Measurements from ENCODE around the gene PAM. TPM values are rescaled to one million over a fixed set of nuclear protein-coding genes. Genes with fewer than 3 reads are reported as not detected.

PAM gene
- total and polyA plus RNA-seq, 2 donors from 2014 or later = 158 to 293 TPM

DNA sequence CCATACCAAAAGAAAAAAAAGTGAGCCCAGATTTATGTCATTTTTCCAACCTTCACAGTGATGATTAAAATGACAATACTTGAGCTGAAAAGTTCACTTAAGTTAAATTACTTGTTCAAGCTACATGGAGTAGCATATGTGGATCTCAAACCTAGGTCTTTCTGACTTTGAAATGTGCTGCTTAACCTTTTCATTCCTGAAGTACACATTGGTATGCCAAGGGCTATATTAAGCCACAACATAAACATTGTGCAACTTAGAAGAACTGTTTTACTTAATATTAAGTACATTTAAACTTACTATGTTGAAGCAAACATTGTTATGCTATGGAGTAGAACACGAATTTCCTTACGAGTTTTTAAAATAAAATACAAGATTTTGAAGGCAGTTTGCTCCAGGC lies 259.9 kb downstream of the PAM start:
- FAIRE-seq = no peak
- DNase-seq = no peak
- H3K4me1 ChIP-seq (ENCODE audit: control insufficient read depth in 2 of 3, insufficient read depth in 2 of 3, low read depth in 1 of 3, low read length in 3 of 3) = no peaks in the 10 kb centered on the region
- no peak overlapping the region for H3K27ac ChIP-seq (ENCODE audit: low read depth in 2 of 2, low read length in 2 of 2)
- no peak overlapping the region for H3K4me3 ChIP-seq (ENCODE audit: low read length in 3 of 3)
- H3K27me3 ChIP-seq (ENCODE audit: control insufficient read depth, insufficient read depth, low read length) = no peaks in the 10 kb centered on the region
- intact Hi-C loops (cut with DNase I) = no loop called here
- TF ChIP-seq, protein P1, sequence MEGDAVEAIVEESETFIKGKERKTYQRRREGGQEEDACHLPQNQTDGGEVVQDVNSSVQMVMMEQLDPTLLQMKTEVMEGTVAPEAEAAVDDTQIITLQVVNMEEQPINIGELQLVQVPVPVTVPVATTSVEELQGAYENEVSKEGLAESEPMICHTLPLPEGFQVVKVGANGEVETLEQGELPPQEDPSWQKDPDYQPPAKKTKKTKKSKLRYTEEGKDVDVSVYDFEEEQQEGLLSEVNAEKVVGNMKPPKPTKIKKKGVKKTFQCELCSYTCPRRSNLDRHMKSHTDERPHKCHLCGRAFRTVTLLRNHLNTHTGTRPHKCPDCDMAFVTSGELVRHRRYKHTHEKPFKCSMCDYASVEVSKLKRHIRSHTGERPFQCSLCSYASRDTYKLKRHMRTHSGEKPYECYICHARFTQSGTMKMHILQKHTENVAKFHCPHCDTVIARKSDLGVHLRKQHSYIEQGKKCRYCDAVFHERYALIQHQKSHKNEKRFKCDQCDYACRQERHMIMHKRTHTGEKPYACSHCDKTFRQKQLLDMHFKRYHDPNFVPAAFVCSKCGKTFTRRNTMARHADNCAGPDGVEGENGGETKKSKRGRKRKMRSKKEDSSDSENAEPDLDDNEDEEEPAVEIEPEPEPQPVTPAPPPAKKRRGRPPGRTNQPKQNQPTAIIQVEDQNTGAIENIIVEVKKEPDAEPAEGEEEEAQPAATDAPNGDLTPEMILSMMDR (IDR thresholded peaks at IDR 0.05; ENCODE audit: borderline replicate concordance, extremely low read depth, insufficient read depth) = no peak
- H3K36me3 ChIP-seq (ENCODE audit: control insufficient read depth in 2 of 3, insufficient read depth in 3 of 3, low read length in 3 of 3) = peaks cover 0 to 5% (median 2%) of the 10 kb centered on the region in 3 donors
- H3K9me3 ChIP-seq (ENCODE audit: control insufficient read depth in 2 of 3, insufficient read depth in 1 of 3, low read length in 3 of 3) = no peaks in the 10 kb centered on the region
- no peak overlapping the region for H3K9ac ChIP-seq (ENCODE audit: low read length in 3 of 3)

GRCh38 chr5:103016167-103016566 lies 261.1 kb downstream of the PAM start:
- peaks cover 0 to 5% (median 2%) of the 10 kb centered on the region in 3 donors for H3K36me3 ChIP-seq (ENCODE audit: control insufficient read depth in 2 of 3, insufficient read depth in 3 of 3, low read length in 3 of 3)
- H3K4me3 ChIP-seq (ENCODE audit: low read length in 3 of 3) = no peak overlapping the region
- intact Hi-C loops (cut with DNase I) = no loop called here
- no peak overlapping the region for H3K9ac ChIP-seq (ENCODE audit: low read length in 3 of 3)
- no peaks in the 10 kb centered on the region for H3K27me3 ChIP-seq (ENCODE audit: control insufficient read depth, insufficient read depth, low read length)
- no peaks in the 10 kb centered on the region for H3K4me1 ChIP-seq (ENCODE audit: control insufficient read depth in 2 of 3, insufficient read depth in 2 of 3, low read depth in 1 of 3, low read length in 3 of 3)
- H3K9me3 ChIP-seq (ENCODE audit: control insufficient read depth in 2 of 3, insufficient read depth in 1 of 3, low read length in 3 of 3) = no peaks in the 10 kb centered on the region
- no peak overlapping the region for H3K27ac ChIP-seq (ENCODE audit: low read depth in 2 of 2, low read length in 2 of 2)
- FAIRE-seq = no peak
- TF ChIP-seq, protein P1 (IDR thresholded peaks at IDR 0.05; ENCODE audit: borderline replicate concordance, extremely low read depth, insufficient read depth) = no peak
- DNase-seq = no peak

DNA sequence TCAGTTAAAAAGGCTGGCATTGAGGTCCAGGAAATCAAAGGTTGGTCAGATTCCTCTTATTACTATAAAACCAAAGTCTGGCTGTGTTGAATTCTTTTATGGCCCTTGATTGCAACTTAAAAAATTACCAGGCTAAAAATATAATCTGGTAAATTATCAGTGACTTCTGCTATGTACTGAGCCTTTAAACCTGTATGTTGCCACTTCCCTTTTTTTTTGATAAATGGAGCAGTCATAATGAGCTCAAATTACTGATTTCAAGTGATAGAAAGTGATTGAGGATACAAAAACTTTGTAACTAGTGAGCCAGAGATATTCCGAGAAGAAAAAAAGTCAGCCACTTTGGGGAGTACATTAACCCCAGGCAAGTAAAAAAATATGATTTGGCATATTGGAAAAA lies 264.7 kb downstream of the PAM start:
- H3K27ac ChIP-seq (ENCODE audit: low read depth in 2 of 2, low read length in 2 of 2) = no peak overlapping the region
- TF ChIP-seq, protein P1 (IDR thresholded peaks at IDR 0.05; ENCODE audit: borderline replicate concordance, extremely low read depth, insufficient read depth) = no peak
- DNase-seq = no peak
- FAIRE-seq = no peak
- H3K4me1 ChIP-seq (ENCODE audit: control insufficient read depth in 2 of 3, insufficient read depth in 2 of 3, low read depth in 1 of 3, low read length in 3 of 3) = no peaks in the 10 kb centered on the region
- intact Hi-C loops (cut with DNase I) = no loop called here
- no peaks in the 10 kb centered on the region for H3K27me3 ChIP-seq (ENCODE audit: control insufficient read depth, insufficient read depth, low read length)
- H3K36me3 ChIP-seq (ENCODE audit: control insufficient read depth in 2 of 3, insufficient read depth in 3 of 3, low read length in 3 of 3) = peaks cover 4 to 8% (median 5%) of the 10 kb centered on the region in 3 donors
- no peaks in the 10 kb centered on the region for H3K9me3 ChIP-seq (ENCODE audit: control insufficient read depth in 2 of 3, insufficient read depth in 1 of 3, low read length in 3 of 3)
- H3K4me3 ChIP-seq (ENCODE audit: low read length in 3 of 3) = no peak overlapping the region
- H3K9ac ChIP-seq (ENCODE audit: low read length in 3 of 3) = no peak overlapping the region

- Histone ChIP-seq H3K36me3 (ENCODE audit: control insufficient read depth in 2 of 3, insufficient read depth in 3 of 3, low read length in 3 of 3) (peaks cover 4 to 8% (median 5%) of the 10 kb centered on the region in 3 donors), H3K27me3 (ENCODE audit: control insufficient read depth, insufficient read depth, low read length) (no peaks in the 10 kb centered on the region), H3K9me3 (ENCODE audit: control insufficient read depth in 2 of 3, insufficient read depth in 1 of 3, low read length in 3 of 3) (no peaks in the 10 kb centered on the region), H3K4me3 (ENCODE audit: low read length in 3 of 3) (no peak overlapping the region), H3K27ac (ENCODE audit: low read depth in 2 of 2, low read length in 2 of 2) (no peak overlapping the region), H3K9ac (ENCODE audit: low read length in 3 of 3) (no peak overlapping the region), H3K4me1 (ENCODE audit: control insufficient read depth in 2 of 3, insufficient read depth in 2 of 3, low read depth in 1 of 3, low read length in 3 of 3) (no peaks in the 10 kb centered on the region)
- intact Hi-C loops (cut with DNase I) = no loop called here
- no peak for DNase-seq
- FAIRE-seq = no peak
- TF ChIP-seq, protein P1 (IDR thresholded peaks at IDR 0.05; ENCODE audit: borderline replicate concordance, extremely low read depth, insufficient read depth) = no peak
Measured at GRCh38 chr5:103021314-103021713, 266.2 kb downstream of the PAM start.

Data from kidney (tissue), 14 donors.